Pons (tissue), 1 donor: ENCODE data around the gene MON1B.
A peak's percentile ranks its signal among the peaks of the same experiment; 100 is the strongest.
"Not testable (repeated sequence)": the region's sequence is repeated elsewhere in the genome, so short reads cannot be mapped to it uniquely, and the experiment has no call there.

Source experiments
- DNase-seq: peaks from one replicate; pipeline ENCODE4 v3.0.0-alpha.2; 2016; ENCODE audit warnings: low spot score

The MON1B gene

GRCh38 chr16:77190478-77191258 is at the start of gene MON1B:
TSS of gene MON1B (plus strand) at chr16:77191190. CDS start at chr16:77191486, 296 bp downstream.
- DNase-seq: peak; percentile 100

- DNase-seq: no peak
These were observed 47.6 kb upstream of the MON1B start for GRCh38 chr16:77143364-77143763.

GRCh38 chr16:77148121-77148520 is 42.9 kb upstream of the MON1B start:
- DNase-seq: no peak

DNA sequence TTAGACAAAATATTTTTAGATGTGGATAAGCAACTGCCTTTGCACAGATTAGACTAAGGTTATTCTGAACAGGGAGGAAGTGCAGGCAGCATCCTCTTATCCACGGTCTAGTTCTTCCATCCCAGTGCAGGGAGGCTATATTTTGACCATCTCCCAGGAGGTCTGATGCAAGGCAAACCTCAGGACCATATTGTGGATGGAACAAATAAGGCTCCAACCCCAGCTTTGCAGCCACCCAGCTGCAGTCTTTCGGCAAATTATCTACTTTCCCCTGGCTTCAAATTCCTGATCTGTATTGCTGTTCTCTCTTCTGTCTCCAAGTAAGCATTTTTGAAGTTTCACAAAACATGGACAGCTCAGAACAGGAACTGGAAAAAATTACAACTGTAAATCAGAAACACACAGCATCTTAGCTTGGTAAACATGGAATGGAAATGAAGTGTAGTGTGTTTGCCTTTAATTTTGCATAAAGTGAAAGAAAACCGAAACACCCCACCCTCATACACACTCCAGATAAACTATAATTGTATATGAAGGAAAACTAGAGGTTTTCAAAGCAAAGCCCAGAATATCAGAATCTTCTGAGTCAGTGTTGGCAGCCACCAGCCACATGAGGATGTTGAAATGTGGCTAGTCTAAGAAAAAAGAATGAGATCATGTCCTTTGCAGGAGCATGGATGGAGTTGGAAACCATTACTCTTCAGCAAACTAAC is 33.5 kb upstream of the MON1B start:
- no peak for DNase-seq

DNA sequence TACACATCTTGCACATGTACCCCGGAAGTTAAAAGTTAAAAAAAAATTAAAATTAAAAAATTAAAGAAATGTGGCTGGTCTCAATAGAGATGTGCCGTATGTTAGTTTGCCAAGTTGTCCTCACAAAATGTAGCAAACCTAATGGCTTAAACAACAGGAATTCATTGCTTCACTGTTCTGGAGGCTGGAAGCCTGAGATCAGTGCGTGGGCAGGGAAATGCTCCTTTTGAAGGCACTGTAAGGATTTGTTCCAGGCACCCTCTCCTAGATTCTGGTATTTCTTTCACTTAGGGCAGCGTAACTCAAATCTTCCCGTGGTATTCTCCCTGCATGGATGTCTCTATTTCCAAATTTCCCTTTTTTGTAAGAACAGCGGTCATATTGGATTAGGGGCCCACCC is 32.7 kb upstream of the MON1B start:
- no peak for DNase-seq

- no peak for DNase-seq
These were observed 26.0 kb upstream of the MON1B start for GRCh38 chr16:77165006-77165405.

GRCh38 chr16:77165536-77166236 is 25.3 kb upstream of the MON1B start:
- not testable (repeated sequence) for DNase-seq

DNA sequence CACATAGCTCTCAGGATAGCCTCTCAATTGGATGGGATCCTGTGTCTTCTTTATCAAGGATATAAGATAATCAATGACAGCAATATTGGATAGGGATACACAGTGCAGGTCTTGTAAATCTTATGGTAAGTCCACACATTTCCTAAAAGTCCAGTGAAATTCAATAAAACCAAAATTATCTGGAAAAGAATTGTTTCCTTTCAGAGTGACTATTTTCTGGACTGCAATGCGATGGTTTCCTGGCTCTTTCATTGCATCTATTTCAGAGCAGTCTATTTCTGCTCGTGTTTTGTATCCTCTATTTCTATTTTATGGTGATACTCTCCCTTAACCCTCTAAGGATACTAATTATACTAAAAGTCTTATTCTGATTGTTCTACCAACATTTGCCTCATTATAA is 24.3 kb upstream of the MON1B start:
- no peak for DNase-seq

GRCh38 chr16:77168901-77169300 is 22.1 kb upstream of the MON1B start:
- DNase-seq: no peak

- peak; percentile 38 for DNase-seq
These were observed 21.2 kb upstream of the MON1B start for GRCh38 chr16:77169650-77170236.

- no peak for DNase-seq
These were observed 20.2 kb upstream of the MON1B start for GRCh38 chr16:77170805-77171204.

DNA sequence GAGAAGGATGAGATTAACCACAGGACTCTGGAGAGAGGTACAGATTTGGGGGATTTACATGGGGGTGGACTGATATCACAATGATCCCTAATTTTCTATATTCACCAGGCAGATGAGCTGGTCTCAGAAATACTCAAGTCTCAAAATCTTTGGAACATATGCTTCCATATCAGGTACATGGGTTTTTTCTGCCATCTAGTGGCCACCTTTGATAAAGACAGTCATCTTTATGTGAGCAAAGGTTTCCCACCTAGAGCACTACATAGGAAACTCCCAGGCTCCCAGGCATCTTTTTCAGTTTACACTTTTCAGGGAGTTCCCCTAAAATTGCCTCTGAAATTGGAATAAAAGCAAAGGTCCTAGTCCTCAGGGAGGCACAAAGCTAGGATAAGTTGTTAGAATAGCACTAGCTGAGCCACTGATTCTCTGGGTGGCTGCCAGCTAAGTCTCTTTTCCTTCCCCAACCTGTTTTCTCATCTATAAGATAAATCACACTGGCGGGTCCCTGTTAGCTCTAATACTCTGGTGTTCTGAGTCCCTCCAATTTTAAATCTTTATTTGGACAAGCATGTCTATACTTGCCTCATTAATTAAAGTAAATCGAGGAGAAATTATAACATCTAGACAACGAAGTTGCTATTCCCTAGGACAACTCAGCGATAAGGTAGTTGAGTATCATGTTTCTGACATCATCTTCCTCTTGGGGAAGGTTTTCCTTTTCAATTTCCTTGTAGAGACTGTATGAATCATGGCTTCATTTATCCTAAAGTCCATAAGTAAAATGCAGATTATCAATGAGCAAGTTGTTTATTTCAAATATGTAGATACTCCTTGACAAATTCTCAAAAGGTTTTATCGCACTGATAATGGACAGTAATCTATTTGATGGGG is 19.0 kb upstream of the MON1B start:
- peak; percentile 73 for DNase-seq

- peak; percentile 31 for DNase-seq
These were observed 18.0 kb upstream of the MON1B start for GRCh38 chr16:77172951-77173350.

GRCh38 chr16:77183137-77183536 is 7.9 kb upstream of the MON1B start:
- no peak for DNase-seq

DNA sequence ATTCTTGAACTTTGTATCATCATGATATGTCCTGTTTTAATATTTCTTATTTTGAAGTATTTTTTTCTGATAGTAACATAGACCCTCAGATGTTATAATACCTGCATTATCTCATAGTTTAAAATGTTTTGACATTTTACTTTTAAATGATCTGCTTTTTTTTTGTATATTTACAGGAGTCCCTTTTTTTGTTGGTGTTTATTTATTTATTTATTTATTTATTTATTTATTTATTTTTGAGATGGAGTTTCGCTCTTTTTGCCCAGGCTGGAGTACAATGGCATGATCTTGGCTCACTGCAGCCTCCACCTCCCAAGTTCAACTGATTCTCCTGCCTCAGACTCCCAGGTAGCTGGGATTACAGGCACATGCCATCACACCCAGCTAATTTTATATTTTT is 4.7 kb upstream of the MON1B start:
- DNase-seq: not testable (repeated sequence)

DNA sequence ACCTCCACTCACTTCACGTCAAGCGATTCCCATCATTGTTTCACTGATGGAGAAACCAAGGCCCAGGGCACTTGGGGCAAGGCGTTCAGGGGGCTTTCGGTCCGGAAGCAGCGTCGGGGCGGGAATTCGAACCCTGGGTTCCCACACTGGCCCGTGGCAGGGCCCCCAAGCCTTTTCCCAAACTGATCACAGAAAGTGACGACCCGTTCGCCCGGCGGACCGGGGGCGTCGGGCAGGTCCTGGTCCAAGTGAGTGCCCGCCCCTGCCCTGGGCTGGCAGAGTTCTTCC is 856 bp upstream of the MON1B start:
- peak; percentile 16 for DNase-seq

GRCh38 chr16:77191259-77191969 is 424 bp downstream of the MON1B start:
- peak; percentile 44 for DNase-seq

DNA sequence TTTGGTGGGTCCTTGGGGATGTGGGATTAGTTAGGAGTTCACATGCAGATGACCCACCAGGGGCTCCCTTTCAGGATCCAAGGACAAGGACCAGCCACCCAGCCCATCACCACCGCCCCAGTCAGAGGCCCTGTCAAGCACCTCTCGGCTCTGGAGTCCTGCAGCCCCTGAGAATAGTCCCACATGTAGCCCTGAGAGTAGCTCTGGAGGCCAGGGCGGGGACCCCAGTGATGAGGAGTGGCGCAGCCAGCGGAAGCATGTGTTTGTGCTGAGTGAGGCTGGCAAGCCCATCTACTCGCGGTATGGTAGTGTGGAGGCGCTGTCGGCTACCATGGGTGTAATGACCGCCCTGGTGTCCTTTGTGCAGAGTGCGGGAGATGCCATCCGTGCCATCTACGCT is 2.4 kb downstream of the MON1B start:
- no peak for DNase-seq

DNA sequence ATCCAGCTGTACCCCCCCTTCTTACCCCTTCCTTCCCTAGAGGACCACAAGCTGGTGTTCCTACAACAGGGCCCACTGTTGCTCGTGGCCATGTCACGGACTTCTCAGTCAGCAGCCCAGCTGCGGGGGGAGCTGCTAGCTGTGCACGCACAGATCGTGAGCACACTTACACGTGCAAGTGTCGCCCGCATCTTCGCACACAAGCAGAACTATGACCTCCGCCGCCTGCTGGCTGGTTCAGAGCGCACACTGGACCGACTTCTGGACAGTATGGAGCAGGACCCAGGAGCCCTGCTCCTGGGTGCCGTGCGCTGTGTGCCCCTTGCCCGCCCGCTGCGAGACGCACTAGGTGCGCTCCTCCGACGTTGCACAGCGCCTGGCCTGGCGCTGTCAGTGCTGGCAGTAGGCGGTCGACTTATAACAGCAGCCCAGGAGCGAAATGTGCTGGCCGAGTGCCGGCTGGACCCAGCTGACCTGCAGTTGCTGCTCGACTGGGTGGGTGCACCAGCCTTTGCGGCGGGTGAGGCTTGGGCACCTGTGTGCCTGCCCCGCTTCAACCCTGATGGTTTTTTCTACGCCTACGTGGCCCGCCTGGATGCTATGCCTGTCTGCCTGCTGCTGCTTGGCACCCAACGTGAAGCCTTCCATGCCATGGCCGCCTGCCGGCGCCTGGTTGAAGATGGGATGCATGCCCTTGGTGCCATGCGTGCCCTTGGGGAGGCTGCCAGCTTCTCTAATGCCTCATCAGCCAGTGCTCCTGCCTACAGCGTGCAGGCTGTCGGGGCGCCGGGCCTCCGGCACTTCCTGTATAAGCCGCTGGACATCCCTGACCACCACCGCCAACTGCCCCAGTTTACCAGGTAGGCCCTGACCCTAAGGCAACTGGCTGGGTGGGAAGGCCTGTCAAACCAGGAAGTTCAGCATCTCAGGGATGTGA is 3.6 kb downstream of the MON1B start:
- no peak for DNase-seq

DNA sequence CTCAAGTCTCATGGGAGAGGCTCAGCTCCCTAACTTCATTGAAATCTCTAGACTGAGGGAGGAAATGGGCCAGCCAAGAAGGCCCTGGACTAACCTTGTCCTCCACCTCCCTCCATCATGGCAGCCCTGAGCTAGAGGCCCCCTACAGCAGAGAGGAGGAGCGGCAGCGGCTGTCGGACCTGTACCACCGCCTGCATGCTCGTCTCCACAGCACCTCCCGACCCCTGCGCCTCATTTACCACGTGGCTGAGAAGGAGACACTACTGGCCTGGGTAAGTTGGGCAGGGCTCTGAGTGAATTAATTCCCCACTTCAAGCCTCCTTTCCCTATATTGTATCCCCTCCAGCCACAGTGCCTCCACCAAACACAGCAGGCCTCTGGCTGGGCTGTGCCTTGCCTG is 4.4 kb downstream of the MON1B start:
- no peak for DNase-seq
